Measurements from ENCODE around the gene CD2BP2.
"Not testable (repeated sequence)": the region's sequence is repeated elsewhere in the genome, so short reads cannot be mapped to it uniquely, and the experiment has no call there.

Gene CD2BP2

DNA sequence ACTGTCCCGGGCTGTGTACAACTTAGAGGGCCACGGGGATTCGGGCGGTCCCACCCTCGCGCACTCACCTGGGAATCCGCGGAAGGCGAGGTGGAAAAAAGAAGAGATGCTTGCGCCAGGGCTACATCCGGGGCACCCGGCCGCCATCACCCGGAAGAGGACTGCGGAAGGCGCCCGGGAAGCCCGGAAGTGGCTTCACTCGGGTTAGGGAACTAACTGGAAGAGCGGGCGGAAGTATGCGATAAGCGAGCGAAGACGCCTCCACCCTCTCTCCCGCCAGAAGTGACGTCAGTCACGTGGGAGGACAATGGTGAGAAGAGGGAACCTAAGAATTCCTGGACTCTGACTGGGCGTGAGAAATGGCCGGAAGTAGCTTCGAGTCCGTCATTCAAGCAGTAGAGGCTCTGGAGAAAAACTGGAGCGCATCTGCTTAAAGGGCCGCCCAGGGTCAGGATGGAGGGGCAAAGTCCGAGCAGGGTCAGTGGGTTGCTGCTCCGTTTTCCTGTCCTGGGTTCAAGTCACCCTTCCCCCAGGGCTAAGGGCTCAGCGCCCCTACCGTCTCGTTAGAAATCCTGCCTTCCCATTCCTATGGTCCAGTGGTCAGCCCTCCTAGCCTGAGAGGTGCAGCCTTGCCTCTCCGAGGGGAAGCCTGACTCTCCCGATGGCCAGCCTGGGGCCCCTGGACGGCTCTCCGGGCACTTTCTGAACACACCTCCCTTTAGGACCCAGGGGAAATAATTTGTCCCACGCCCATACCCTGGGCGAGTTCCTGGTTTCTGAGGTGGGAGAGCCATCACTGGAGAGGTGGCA is at the start of gene CD2BP2:
Gene CD2BP2 (minus strand): TSS at position 165 of the 810 bp plus-strand sequence. CDS start 627 bp downstream, outside the sequence.
- in situ Hi-C loops (cut with MboI; ENCODE audit: low sequenced_read_pairs): no loop called here

DNA sequence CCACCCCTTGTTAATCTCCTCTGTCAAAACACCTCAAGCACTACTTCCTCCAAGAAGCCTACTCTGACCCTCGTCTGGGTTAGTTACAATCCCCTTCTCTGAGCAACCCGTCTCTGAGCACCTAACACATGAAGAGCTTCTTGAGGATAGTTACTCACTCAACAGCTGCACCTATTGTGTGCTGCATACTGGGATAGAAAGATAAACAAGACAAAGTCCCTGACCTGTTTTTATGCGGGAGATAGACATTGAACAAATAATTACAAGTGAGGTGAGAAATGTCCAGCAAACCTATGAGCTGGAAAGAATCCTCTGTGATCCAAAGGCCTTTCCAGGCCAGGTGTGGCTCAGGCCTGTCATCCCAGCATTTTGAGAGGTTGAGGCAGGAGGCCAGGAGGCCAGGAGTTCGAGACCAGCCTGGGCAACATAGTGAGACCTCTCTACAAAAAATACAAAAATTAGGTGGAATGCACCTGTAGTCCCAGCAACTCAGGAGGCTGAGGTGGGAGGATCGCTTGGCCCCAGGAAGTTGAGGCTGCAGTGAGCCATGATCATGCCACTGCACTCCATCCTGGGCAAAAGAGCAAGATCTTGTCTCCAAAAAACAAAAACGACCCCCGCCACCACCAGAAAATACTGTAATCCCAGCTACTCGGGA is 46.8 kb upstream of the CD2BP2 start:
- in situ Hi-C loops (cut with MboI; ENCODE audit: low sequenced_read_pairs): loop anchor here (25.0 kb wide), 1 partner anchor 290 kb away; the partner anchor contains the start of genes GDPD3 and MAPK3

DNA sequence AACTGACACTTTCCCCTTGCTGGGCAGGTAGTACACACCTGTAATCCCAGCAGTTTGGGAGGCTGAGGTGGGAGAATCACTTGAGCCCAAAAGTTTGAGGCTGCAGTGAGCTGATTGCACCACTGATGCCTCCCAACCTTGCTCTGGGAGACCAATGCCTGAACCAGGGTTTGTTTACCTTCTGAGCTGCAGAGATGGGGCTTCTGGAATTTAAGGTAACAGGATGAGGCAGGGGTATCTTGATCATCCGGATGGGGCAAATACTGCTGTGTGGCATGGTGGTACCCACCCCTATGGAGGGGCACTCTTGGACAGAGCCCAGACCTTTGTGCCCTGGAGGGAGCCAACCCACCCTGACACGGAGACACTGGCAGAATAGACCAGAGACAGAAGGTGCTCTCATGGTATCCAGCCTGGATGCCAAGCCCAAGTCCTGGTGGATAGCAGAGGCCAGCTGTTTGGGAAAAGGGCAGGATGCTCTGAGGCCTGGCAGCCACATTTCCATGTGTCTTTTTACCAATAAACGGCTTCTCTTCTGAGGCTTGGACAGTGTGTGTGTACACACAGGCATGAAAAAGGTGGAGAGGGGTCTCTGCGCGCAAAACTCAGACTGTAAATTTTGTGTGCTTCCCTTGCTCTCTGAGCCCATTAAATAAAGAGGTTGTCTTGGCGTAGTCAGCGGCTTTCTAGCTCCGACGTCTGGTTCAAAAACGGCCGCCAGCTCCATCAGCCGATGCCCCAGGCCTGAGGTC is 44.5 kb upstream of the CD2BP2 start:
- in situ Hi-C loops (cut with MboI; ENCODE audit: low sequenced_read_pairs): loop anchor here (25.0 kb wide), 1 partner anchor 287 kb away; the partner anchor contains the start of genes GDPD3 and MAPK3

DNA sequence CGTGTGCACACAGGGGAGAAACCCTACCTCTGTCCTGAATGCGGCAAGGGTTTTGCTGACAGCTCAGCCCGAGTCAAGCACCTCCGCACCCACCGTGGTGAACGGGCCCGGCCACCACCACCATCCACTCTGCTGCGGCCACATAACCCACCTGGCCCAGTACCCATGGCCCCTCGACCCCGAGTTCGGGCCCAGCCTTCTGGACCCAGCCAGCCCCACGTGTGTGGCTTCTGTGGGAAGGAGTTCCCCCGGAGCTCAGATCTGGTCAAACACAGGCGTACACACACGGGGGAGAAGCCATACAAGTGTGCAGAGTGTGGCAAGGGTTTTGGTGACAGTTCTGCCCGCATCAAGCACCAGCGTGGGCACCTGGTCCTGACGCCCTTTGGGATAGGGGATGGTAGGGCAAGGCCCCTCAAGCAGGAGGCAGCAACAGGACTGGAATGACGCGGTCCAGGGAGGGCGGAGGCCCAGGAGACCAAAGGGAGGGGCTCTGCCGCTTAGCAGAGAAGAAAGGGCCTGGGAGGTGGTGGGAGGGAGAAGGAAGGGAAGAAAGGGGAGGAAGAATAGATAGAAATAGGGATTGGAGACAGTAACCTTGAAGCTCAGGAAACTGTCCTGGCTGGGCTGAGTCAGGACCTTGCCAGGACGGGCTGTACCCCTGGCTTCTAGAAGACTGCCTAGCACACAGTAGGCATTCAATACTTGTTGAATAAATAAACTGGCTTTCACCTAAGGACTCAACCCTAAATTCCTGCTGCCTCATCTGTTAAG is 43.7 kb upstream of the CD2BP2 start:
- in situ Hi-C loops (cut with MboI; ENCODE audit: low sequenced_read_pairs): no loop called here

DNA sequence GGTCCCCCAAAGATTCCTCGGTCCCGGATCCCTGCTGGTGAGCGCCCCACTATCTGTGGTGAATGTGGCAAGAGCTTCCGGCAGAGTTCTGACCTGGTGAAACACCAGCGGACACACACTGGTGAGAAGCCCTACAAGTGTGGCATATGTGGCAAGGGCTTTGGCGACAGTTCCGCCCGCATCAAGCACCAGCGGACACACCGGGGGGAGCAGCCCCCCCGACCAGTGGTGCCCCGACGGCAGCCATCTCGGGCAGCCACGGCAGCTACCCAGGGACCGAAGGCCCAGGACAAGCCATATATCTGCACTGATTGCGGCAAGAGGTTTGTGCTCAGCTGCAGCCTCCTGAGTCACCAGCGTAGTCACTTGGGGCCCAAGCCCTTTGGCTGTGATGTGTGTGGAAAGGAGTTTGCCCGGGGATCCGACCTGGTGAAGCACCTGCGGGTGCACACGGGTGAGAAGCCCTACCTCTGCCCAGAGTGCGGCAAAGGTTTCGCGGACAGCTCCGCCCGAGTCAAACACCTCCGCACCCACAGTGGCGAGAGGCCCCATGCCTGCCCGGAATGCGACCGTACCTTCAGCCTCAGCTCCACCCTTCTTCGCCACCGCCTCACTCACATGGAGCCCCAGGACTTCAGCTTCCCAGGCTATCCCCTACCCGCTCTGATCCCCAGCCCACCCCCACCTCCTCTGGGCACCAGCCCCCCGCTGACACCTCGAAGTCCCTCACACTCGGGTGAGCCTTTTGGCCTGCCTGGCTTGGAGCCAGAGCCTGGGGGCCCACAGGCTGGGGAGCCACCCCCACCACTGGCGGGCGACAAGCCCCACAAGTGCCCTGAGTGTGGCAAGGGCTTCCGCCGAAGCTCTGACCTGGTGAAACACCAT is 42.9 kb upstream of the CD2BP2 start:
- in situ Hi-C loops (cut with MboI; ENCODE audit: low sequenced_read_pairs): no loop called here

DNA sequence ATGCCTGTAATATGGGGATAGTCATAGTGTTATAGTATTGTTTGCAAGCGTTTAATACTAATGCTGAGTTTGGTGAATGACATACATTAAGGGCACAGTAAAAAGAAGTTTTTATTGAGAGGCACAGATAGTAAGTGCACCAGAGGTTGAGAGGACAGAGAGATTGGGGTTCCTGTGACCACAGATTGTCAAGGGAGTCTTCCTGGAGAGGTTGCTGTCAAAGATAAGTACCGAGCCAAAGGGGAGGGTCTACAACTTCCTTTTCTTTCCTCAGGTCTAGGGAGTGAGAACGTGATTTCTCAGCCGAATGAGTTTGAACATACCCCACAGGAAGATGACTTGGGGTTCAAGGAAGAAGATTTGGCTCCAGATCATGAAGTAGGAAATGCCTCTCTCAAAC is 41.9 kb upstream of the CD2BP2 start:
- in situ Hi-C loops (cut with MboI; ENCODE audit: low sequenced_read_pairs): no loop called here

DNA sequence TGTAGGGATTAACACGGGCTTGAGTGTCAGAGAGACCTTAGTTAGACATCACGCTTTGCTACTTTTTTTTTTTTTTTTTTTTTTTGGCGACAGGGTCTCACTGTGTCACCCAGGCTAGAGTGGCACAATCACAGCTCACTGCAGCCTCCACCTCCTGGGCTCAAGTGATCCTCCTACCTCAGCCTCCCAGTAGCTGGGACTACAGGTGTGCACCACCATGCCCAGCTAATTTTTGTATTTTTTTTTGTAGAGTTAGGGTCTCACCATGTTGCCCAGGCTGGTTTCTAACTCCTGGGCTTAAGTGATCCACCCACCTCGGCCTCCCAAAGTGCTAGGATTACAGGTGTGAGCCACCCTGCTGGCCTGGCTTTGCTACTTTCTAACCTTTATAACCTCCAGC is 41.5 kb upstream of the CD2BP2 start:
- in situ Hi-C loops (cut with MboI; ENCODE audit: low sequenced_read_pairs): not testable (repeated sequence)

DNA sequence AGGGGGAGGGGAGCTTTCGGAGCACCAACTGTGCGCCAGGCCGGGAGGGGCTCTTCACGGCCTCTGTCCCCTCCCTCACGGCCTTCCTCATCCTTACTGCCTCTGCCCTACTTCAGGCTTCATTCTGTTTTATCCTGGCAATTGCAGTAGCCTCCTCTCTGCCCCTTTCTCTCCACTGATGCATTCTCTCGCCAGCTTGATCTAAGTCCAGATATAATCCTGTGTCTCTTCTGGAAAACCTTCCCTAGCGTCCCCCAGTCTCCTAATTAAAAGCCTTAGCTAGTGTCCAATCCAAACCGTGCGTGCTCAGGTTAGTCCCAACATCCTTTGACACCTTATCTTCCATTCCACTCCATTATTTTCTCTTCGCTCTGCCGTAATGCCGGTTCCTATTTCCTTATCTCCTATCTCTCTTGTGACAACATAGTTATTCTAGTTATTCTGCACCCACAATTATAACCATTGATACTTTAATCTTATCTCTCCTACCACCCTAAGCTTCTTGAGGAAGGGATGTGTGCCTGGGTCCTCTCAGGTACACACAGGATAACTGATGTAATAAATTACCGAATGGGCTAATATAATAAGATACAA is 41.0 kb upstream of the CD2BP2 start:
- in situ Hi-C loops (cut with MboI; ENCODE audit: low sequenced_read_pairs): no loop called here

DNA sequence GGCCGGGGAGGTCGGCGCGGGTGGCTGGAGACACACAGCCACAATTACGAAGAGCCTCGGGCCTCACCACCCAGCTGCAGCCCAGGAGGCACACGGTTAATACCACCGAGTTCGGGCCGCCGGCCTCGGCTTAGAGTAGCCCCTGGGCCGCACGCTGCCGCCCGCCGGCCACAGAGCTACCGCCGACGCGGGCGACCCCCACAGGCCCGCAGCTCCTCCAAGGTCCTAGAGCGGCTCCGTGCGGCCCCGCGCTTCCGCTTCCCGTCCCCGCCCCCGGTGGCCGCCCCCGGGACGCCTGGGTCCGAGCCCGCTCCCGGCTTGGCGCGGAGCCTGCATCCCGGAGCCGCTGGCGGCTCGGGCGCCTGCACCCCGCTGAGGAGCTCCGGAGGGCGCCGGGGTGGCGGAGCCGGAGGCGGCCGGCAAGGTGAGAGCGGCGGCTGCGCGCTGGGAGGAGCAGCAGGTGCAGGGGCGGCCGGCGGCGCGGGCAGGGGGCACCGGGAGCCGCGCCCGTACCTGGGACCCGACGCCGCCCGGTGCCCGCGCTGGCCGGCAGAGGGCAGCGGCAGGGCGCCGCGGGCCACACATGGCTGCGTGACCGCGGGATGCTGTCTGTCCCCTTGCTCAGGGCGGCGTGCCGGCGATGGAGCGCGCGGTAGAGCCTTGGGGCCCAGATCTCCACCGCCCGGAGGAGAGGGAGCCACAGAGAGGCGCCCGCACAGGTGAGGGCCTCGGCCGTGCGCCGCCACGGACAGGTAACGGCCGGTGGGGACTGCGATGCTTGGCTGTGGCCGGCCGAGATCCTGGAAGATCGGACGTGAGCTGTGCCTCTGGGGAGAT is 40.3 kb upstream of the CD2BP2 start, which contains the start of gene ZNF48:
Gene ZNF48 (plus strand): TSS at position 266 of the 837 bp plus-strand sequence. CDS start 375 bp downstream, at position 641.
- in situ Hi-C loops (cut with MboI; ENCODE audit: low sequenced_read_pairs): no loop called here

DNA sequence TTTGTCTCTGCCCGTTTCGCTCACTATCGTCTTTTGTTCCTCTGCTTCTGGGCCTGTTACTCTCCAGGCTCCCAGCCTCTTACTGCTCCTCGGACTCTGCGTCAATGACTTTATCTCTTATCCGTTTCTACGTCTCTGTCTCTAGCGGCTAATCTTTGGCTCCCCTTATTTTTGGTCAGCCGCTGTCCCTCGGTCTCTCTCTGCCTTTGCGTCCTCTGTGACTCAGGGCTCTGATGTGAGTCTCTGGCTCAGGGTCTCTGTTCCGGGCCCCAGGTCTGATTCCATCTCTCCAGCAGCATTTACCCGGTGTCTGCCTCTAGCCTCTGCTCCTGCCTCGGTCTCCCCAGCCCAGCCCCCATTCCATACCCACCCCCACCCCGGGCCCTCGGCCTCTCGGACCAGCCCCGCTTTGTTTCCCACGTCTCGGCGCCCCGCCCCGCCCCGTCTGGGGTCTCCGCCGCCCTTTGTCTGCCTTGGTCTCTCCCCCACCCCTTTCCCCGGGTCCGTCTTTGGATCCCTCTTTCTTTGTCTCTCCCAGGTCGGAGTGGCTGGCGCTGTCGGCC is 39.6 kb upstream of the CD2BP2 start:
- in situ Hi-C loops (cut with MboI; ENCODE audit: low sequenced_read_pairs): no loop called here

DNA sequence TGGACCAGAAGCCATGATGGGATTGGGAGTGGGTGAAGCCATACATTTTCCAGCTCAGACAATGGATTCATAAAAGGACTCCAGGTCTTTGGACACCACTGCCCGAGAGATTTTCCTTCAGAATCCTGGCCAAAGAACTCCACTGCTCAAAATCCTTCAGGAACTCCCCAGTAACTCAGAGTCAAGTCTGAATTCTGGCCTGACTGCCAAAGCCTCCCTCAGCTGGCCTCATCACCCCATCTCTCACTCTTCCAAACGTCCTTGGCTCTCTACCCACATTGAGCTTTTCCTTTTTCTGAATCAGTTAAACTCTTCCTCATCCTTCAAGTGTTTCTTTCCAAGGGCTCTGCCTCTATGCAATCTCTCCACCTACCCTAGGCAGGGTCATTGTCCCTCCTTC is 28.4 kb upstream of the CD2BP2 start:
- in situ Hi-C loops (cut with MboI; ENCODE audit: low sequenced_read_pairs): no loop called here

DNA sequence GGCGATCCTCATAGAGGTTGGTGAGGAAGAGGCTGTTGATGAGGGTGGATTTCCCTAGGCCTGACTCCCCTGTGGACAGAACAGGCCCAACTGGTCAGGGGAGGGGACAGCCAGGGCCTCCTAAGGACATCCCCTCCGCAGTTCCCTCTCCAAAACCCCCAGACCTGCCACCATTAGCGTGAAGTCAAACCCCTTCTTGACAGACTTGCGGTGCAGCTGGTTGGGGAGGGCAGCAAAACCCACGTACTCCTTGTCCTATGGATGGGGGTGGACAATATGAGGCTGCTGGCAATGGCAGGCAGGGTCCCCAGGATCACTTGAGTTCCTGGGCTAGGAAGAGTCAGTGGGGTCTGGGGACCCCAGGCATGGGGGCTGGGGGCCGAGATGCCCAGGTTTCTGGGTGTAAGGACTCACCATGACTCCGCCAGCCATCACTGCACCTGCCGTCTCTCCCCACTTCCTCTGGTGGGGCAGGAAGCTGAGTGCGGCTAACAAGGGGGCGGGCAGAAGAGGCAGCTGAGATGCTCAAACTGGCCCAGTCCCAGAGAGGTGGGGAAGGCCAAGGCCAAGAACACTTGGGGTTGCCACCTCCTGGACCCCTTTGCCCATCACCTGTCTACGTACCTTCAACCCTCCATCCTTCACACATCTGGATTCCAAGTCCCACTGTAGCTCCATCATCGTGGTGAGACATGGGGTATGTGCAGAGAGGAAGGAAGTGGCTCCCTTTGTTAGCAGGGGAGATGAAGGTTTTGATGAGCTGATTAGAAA is 27.2 kb upstream of the CD2BP2 start, which contains the start of gene SEPTIN1:
Gene SEPTIN1 (minus strand): TSS at position 451 of the 771 bp plus-strand sequence. CDS start 19 bp downstream, at position 432.
- in situ Hi-C loops (cut with MboI; ENCODE audit: low sequenced_read_pairs): no loop called here

DNA sequence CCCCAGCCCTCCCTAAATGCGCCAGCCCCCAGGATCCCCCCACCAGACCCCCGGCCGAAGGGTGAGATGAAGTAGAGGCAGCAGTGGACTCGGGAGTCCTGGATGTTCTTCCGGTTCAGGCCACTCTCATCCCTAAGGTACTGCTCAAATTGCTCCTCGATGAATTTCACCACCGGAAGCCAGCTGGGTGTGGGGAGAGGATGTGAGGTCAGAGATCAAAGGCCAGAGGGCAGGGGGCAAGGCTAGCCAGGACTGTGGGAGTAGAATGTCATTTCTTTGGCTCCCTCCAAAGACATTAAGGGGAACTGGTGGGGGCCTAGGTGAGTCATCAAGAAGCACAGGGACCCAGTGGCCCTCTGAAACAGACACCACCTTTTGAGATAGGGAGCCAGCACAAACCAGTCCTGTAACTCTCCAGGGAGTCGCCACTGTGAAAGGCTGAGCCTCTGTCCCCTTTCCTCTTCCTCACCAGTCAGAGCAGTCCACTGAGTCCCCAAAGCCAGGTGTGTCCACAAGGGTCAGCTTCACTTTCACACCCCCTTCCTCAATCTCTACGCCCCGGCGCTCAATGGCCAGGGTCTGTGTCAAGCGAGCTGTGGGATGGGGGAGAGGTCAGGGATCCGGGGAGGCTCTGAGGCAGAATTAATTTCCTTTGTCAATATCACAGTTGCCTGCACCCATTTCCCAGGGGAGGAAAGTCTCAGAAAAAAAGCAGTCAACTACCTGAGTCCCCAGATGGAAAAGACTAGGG is 26.4 kb upstream of the CD2BP2 start:
- in situ Hi-C loops (cut with MboI; ENCODE audit: low sequenced_read_pairs): no loop called here

DNA sequence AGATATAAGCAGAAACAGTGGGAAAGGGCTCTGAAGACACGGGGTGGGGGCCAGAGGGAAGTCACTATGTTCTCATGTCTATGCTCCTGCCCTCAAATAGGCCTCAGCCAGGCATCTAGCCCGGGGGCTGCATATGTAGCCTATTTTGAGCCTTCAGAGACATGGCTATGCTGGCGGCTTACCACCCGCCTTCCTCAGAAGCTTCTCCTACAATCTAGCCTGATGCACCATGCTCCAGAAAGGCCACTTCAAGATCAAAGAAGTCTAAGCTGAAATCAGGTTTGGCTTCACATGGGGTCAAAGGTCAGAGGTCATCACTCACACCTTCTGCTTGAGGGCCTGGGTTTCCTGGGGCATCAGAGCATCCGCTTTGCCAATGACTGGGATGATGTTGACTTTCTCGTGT is 25.7 kb upstream of the CD2BP2 start:
- in situ Hi-C loops (cut with MboI; ENCODE audit: low sequenced_read_pairs): no loop called here

DNA sequence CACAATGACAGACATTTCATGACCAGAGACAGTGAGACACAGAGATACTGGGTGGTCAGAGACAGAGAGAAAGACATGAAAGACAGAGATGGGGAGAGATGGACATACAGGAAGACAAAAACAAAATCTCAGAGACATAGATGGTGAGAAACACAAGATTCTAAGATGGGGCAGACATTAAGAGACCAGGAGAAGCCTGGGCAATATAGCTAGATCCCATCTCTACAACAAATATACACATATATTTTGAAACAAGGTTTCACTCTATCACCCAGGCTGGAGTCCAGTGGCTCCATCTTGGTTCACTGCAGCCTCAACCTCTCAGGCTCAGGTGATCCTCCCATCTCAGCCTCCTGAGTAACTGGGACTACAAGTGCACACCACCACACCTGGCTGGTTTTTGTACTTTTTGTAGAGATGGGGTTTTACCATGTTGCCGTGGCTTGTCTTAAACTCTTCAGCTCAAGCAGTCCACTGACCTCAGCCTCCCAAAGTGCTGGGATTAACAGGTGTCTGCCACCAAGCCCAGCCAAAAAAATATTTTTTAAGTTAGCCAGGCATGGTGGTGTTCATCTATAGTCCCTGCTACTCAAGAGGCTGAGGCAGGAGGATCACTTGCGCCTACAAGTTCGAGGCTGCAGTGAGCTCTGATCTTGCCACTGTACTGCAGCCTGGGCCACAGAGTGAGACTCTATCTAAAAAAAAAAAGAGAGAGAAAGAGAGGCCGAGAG is 25.1 kb upstream of the CD2BP2 start:
- in situ Hi-C loops (cut with MboI; ENCODE audit: low sequenced_read_pairs): no loop called here

Measured in HL-60/S4 (cell line).